ENCODE measurements around the gene MFSD1. TPM values are rescaled to one million over a fixed set of nuclear protein-coding genes. Genes with fewer than 3 reads are reported as not detected.

MFSD1 gene, protein sequence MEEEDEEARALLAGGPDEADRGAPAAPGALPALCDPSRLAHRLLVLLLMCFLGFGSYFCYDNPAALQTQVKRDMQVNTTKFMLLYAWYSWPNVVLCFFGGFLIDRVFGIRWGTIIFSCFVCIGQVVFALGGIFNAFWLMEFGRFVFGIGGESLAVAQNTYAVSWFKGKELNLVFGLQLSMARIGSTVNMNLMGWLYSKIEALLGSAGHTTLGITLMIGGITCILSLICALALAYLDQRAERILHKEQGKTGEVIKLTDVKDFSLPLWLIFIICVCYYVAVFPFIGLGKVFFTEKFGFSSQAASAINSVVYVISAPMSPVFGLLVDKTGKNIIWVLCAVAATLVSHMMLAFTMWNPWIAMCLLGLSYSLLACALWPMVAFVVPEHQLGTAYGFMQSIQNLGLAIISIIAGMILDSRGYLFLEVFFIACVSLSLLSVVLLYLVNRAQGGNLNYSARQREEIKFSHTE
- total RNA-seq = 20.2 and 24.1 TPM in 2 replicates

- peaks cover 16% of the 10 kb centered on the region for H3K4me1 Mint-ChIP-seq (ENCODE audit: low read depth)
- H3K9me3 Mint-ChIP-seq = no peaks in the 10 kb centered on the region
- no peaks in the 10 kb centered on the region for H3K36me3 Mint-ChIP-seq (ENCODE audit: low read depth)
- peak; percentile 86 for DNase-seq (ENCODE audit: low spot score)
- H3K4me3 Mint-ChIP-seq (ENCODE audit: low read depth) = peak within 1 kb of the TSS; percentile 87
- intact Hi-C loops (cut with micrococcal nuclease) = loop anchor here (1.0 to 10.0 kb wide), 3 partner anchors 11 to 707 kb away; partner anchors contain the start of gene GFM1
- peaks cover 13% of the 10 kb centered on the region for H3K27me3 Mint-ChIP-seq (ENCODE audit: low read depth)
- peak within 1 kb of the TSS; percentile 82 for H3K27ac Mint-ChIP-seq
These were observed at the start of gene MFSD1 for GRCh38 chr3:158801696-158802408. Gene MFSD1, plus strand, starts transcription at chr3:158802054. Its CDS starts 99 bp downstream, at chr3:158802153.

- Mint-ChIP-seq H3K27ac (no peak overlapping the region), H3K9me3 (no peaks in the 10 kb centered on the region), H3K36me3 (ENCODE audit: low read depth) (no peaks in the 10 kb centered on the region), H3K4me3 (ENCODE audit: low read depth) (no peak overlapping the region), H3K27me3 (ENCODE audit: low read depth) (no peaks in the 10 kb centered on the region), H3K4me1 (ENCODE audit: low read depth) (no peaks in the 10 kb centered on the region)
- intact Hi-C loops (cut with micrococcal nuclease) = no loop called here
- DNase-seq (ENCODE audit: low spot score) = no peak
These were observed 48.0 kb upstream of the MFSD1 start for GRCh38 chr3:158753854-158754253.

DNA sequence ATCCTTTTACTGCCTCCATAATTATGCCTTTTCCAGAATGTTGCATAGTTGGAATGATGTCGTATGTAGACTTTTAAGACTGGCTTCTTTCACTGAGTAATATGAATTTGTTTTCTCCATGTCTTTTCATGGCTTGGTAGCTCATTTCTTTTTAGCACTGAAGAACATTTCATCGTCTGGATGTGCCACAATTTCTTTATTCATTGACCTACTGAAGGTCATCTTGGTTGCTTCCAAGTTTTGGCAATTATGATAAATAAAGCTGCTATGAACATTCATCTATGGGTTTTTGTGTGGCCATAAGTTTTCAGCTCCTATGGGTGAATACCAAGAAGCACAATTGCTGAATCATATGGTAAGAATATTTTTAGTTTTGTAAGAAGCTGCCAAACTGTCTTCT, 46.4 kb upstream of the MFSD1 start:
- Mint-ChIP-seq H3K9me3 (no peaks in the 10 kb centered on the region), H3K4me1 (ENCODE audit: low read depth) (no peaks in the 10 kb centered on the region), H3K27me3 (ENCODE audit: low read depth) (no peaks in the 10 kb centered on the region), H3K27ac (no peak overlapping the region), H3K4me3 (ENCODE audit: low read depth) (no peak overlapping the region), H3K36me3 (ENCODE audit: low read depth) (no peaks in the 10 kb centered on the region)
- intact Hi-C loops (cut with micrococcal nuclease) = no loop called here
- DNase-seq (ENCODE audit: low spot score) = no peak

DNA sequence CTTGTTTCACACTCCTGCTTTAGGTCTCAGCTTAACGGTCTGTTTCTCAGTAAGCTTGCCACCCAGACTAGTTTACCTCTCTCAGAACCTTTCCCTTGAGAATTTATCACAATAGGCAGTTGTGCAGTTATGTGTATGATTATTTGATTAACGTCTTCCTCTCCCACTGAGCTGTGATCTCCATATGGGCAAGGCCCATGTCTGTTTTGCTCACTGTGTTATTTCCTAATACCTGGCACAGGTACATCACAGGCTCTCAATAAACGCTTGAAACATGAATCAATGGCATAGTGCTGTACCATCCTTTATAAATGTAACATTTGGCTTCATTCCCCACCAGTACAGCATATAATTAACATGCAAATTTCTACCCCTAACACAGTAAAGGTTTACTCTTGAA, 40.5 kb upstream of the MFSD1 start:
- H3K27ac Mint-ChIP-seq = no peak overlapping the region
- no peak for DNase-seq (ENCODE audit: low spot score)
- H3K4me3 Mint-ChIP-seq (ENCODE audit: low read depth) = no peak overlapping the region
- intact Hi-C loops (cut with micrococcal nuclease) = no loop called here
- H3K27me3 Mint-ChIP-seq (ENCODE audit: low read depth) = no peaks in the 10 kb centered on the region
- no peaks in the 10 kb centered on the region for H3K36me3 Mint-ChIP-seq (ENCODE audit: low read depth)
- H3K9me3 Mint-ChIP-seq = no peaks in the 10 kb centered on the region
- no peaks in the 10 kb centered on the region for H3K4me1 Mint-ChIP-seq (ENCODE audit: low read depth)

- Mint-ChIP-seq H3K9me3 (no peaks in the 10 kb centered on the region), H3K27ac (no peak overlapping the region), H3K36me3 (ENCODE audit: low read depth) (no peaks in the 10 kb centered on the region), H3K4me3 (ENCODE audit: low read depth) (no peak overlapping the region), H3K27me3 (ENCODE audit: low read depth) (no peaks in the 10 kb centered on the region), H3K4me1 (ENCODE audit: low read depth) (no peaks in the 10 kb centered on the region)
- intact Hi-C loops (cut with micrococcal nuclease) = no loop called here
- no peak for DNase-seq (ENCODE audit: low spot score)
These were observed 39.2 kb upstream of the MFSD1 start for GRCh38 chr3:158762701-158763100.

- no peak overlapping the region for H3K27ac Mint-ChIP-seq
- intact Hi-C loops (cut with micrococcal nuclease) = no loop called here
- H3K9me3 Mint-ChIP-seq = no peaks in the 10 kb centered on the region
- H3K4me1 Mint-ChIP-seq (ENCODE audit: low read depth) = no peaks in the 10 kb centered on the region
- no peak for DNase-seq (ENCODE audit: low spot score)
- H3K27me3 Mint-ChIP-seq (ENCODE audit: low read depth) = no peaks in the 10 kb centered on the region
- H3K4me3 Mint-ChIP-seq (ENCODE audit: low read depth) = no peak overlapping the region
- no peaks in the 10 kb centered on the region for H3K36me3 Mint-ChIP-seq (ENCODE audit: low read depth)
These were observed 38.4 kb upstream of the MFSD1 start for GRCh38 chr3:158763421-158763820.

GRCh38 chr3:158765518-158766205, 36.2 kb upstream of the MFSD1 start:
- Mint-ChIP-seq H3K36me3 (ENCODE audit: low read depth) (no peaks in the 10 kb centered on the region), H3K4me3 (ENCODE audit: low read depth) (no peak overlapping the region), H3K9me3 (no peaks in the 10 kb centered on the region), H3K27ac (no peak overlapping the region), H3K4me1 (ENCODE audit: low read depth) (no peaks in the 10 kb centered on the region), H3K27me3 (ENCODE audit: low read depth) (no peaks in the 10 kb centered on the region)
- intact Hi-C loops (cut with micrococcal nuclease) = no loop called here
- no peak for DNase-seq (ENCODE audit: low spot score)

- Mint-ChIP-seq H3K4me1 (ENCODE audit: low read depth) (no peaks in the 10 kb centered on the region), H3K27ac (no peak overlapping the region), H3K4me3 (ENCODE audit: low read depth) (no peak overlapping the region), H3K27me3 (ENCODE audit: low read depth) (no peaks in the 10 kb centered on the region), H3K36me3 (ENCODE audit: low read depth) (no peaks in the 10 kb centered on the region), H3K9me3 (no peaks in the 10 kb centered on the region)
- no peak for DNase-seq (ENCODE audit: low spot score)
- intact Hi-C loops (cut with micrococcal nuclease) = no loop called here
These were observed 35.5 kb upstream of the MFSD1 start for GRCh38 chr3:158766364-158766763.

- no peak for DNase-seq (ENCODE audit: low spot score)
- Mint-ChIP-seq H3K36me3 (ENCODE audit: low read depth) (no peaks in the 10 kb centered on the region), H3K27ac (no peak overlapping the region), H3K9me3 (no peaks in the 10 kb centered on the region), H3K4me3 (ENCODE audit: low read depth) (no peak overlapping the region), H3K27me3 (ENCODE audit: low read depth) (no peaks in the 10 kb centered on the region), H3K4me1 (ENCODE audit: low read depth) (peaks cover 5% of the 10 kb centered on the region)
- intact Hi-C loops (cut with micrococcal nuclease) = no loop called here
These were observed 33.5 kb upstream of the MFSD1 start for GRCh38 chr3:158768361-158768787.

GRCh38 chr3:158768881-158769543, 32.8 kb upstream of the MFSD1 start:
- Mint-ChIP-seq H3K27me3 (ENCODE audit: low read depth) (no peaks in the 10 kb centered on the region), H3K27ac (no peak overlapping the region)
- intact Hi-C loops (cut with micrococcal nuclease) = no loop called here

GRCh38 chr3:158769549-158769948, 32.3 kb upstream of the MFSD1 start:
- H3K4me1 Mint-ChIP-seq (ENCODE audit: low read depth) = peaks cover 5% of the 10 kb centered on the region
- no peak for DNase-seq (ENCODE audit: low spot score)
- intact Hi-C loops (cut with micrococcal nuclease) = no loop called here
- H3K4me3 Mint-ChIP-seq (ENCODE audit: low read depth) = no peak overlapping the region
- H3K36me3 Mint-ChIP-seq (ENCODE audit: low read depth) = no peaks in the 10 kb centered on the region
- H3K9me3 Mint-ChIP-seq = no peaks in the 10 kb centered on the region
- no peak overlapping the region for H3K27ac Mint-ChIP-seq
- no peaks in the 10 kb centered on the region for H3K27me3 Mint-ChIP-seq (ENCODE audit: low read depth)

More at GRCh38 chr3:158768881-158769543, 32.8 kb upstream of the MFSD1 start:
- Mint-ChIP-seq H3K36me3 (ENCODE audit: low read depth) (no peaks in the 10 kb centered on the region), H3K4me3 (ENCODE audit: low read depth) (no peak overlapping the region), H3K4me1 (ENCODE audit: low read depth) (peaks cover 5% of the 10 kb centered on the region), H3K9me3 (no peaks in the 10 kb centered on the region)
- no peak for DNase-seq (ENCODE audit: low spot score)

DNA sequence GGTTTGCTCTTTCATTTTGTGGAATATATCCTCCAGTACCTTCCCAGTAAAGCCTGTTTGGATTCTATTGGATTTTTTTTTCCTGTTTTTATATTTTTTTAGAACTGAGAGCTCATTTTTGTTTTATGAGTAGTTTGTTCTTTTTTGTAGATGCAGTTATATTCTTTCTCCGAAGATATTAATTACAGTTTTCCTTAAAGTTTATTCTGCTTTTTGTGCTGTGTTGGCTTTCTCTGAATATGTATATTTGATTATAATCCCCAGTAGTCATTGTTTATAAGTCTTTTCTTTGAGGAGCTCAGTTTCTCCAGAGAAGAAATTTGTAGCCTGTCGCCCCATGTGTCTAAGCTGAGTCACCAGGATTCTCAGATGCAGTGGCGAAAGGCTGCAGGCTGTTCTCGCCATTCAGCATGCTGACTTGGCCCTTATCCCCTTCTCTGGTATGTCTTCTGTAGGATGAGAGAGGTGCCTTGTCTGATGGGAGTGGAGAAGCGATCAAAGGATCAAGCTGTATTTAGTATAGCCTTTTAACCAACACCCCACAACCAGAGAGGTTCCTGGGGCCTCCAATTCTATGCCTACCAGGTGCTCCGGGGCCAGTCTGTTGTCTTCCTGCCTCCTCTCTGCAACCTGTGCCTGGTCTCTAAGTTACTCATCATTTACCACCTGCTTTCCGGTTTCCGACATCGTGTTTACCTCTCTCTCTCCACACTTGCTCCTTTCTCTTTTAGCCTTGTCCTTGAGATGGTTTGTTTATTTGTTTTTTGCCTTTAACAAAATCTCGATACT, 31.7 kb upstream of the MFSD1 start:
- DNase-seq (ENCODE audit: low spot score) = no peak
- intact Hi-C loops (cut with micrococcal nuclease) = no loop called here
- no peaks in the 10 kb centered on the region for H3K27me3 Mint-ChIP-seq (ENCODE audit: low read depth)
- peaks cover 5% of the 10 kb centered on the region for H3K4me1 Mint-ChIP-seq (ENCODE audit: low read depth)
- H3K27ac Mint-ChIP-seq = no peak overlapping the region
- no peak overlapping the region for H3K4me3 Mint-ChIP-seq (ENCODE audit: low read depth)
- no peaks in the 10 kb centered on the region for H3K9me3 Mint-ChIP-seq
- H3K36me3 Mint-ChIP-seq (ENCODE audit: low read depth) = no peaks in the 10 kb centered on the region

Measured in activated T-helper 2 cell treated with anti-CD3 and anti-CD28 coated beads, Interferon-gamma antibody, Interleukin-2, Interleukin-4, amounts not matched to agents 10 μg/mL and 5 μg/mL and 100 μg/mL, durations not matched to agents 14 hours and 24 hours and 36 hours (primary cell).